Islet of Langerhans (tissue), 1 donor: Measurements from ENCODE around the gene CAB39.

ENCODE experiments used
- FAIRE-seq: peaks from one replicate; lab custom pipeline; 2011; peaks lifted over from hg19 to GRCh38; lab: Jason Lieb, UNC

CAB39 gene

GRCh38 chr2:230821991-230822520 lies 109.4 kb downstream of the CAB39 start:
- FAIRE-seq: no peak

GRCh38 chr2:230823264-230823964 lies 110.8 kb downstream of the CAB39 start:
- no peak for FAIRE-seq

GRCh38 chr2:230824406-230824978 lies 111.8 kb downstream of the CAB39 start:
- FAIRE-seq: no peak

- FAIRE-seq: no peak
Observed at GRCh38 chr2:230825354-230825753, 112.7 kb downstream of the CAB39 start.

- FAIRE-seq: no peak
Observed at GRCh38 chr2:230827774-230828271, 115.2 kb downstream of the CAB39 start.

GRCh38 chr2:230828272-230828961 lies 115.8 kb downstream of the CAB39 start:
- FAIRE-seq: no peak

- no peak for FAIRE-seq
Observed at GRCh38 chr2:230829293-230829692, 116.7 kb downstream of the CAB39 start.

GRCh38 chr2:230829959-230830358 lies 117.3 kb downstream of the CAB39 start:
- FAIRE-seq: no peak

GRCh38 chr2:230830428-230830827 lies 117.8 kb downstream of the CAB39 start:
- FAIRE-seq: no peak

GRCh38 chr2:230840301-230840700 lies 127.7 kb downstream of the CAB39 start:
- FAIRE-seq: no peak

GRCh38 chr2:230842473-230842872 lies 129.8 kb downstream of the CAB39 start:
- FAIRE-seq: no peak

- FAIRE-seq: no peak
Observed at GRCh38 chr2:230843132-230843531, 130.5 kb downstream of the CAB39 start.

GRCh38 chr2:230846360-230846759 lies 133.7 kb downstream of the CAB39 start:
- no peak for FAIRE-seq

- FAIRE-seq: no peak
Observed at GRCh38 chr2:230847883-230848388, 135.3 kb downstream of the CAB39 start.

- no peak for FAIRE-seq
Observed at GRCh38 chr2:230849633-230850357, 137.2 kb downstream of the CAB39 start.

- no peak for FAIRE-seq
Observed at GRCh38 chr2:230850358-230850658, 137.7 kb downstream of the CAB39 start.

- FAIRE-seq: no peak
Observed at GRCh38 chr2:230852113-230852512, 139.5 kb downstream of the CAB39 start.

GRCh38 chr2:230861552-230862255 lies 149.1 kb downstream of the CAB39 start:
- FAIRE-seq: no peak

GRCh38 chr2:230862292-230862691 lies 149.7 kb downstream of the CAB39 start:
- no peak for FAIRE-seq

GRCh38 chr2:230863031-230863430 lies 150.4 kb downstream of the CAB39 start:
- FAIRE-seq: no peak

- no peak for FAIRE-seq
Observed at GRCh38 chr2:230863442-230864121, 150.9 kb downstream of the CAB39 start.
